Gastrocnemius medialis (tissue), 4 donors: ENCODE results near the gene BMX. TPM values are rescaled to one million over a fixed set of nuclear protein-coding genes. Genes with fewer than 3 reads are reported as not detected.

ENCODE experiments used
- ATAC-seq, 2 donors: fragments of 150-250 bp; one replicate each; pipeline ENCODE4 v1.9.1; 2016
- DNase-seq, 2 donors: peaks; one replicate each; pipeline ENCODE4 v3.0.0-alpha.2; 2019
- H3K27ac ChIP-seq, 4 donors: fragments of 200-600 bp; sonication (generic); 1 replicate in 1 of 4; 2 replicates in 3 of 4; pipeline ENCODE4 v1.5.1; 2016 to 2018; ENCODE audit warnings: mild to moderate bottlenecking in 2 of 4, moderate library complexity in 1 of 4
- H3K27me3 ChIP-seq, 3 donors: fragments of 200-600 bp; sonication (generic) in 2 of 3; 1 replicate in 1 of 3; 2 replicates in 2 of 3; pipeline versions ENCODE4 v1.5.1 to v1.6.0; 2016 to 2019; ENCODE audit warnings: mild to moderate bottlenecking in 1 of 3, moderate library complexity in 1 of 3
- H3K36me3 ChIP-seq, 2 donors: fragments of 200-600 bp; sonication (generic) in 1 of 2; one replicate each; pipeline ENCODE4 v1.5.1; 2017 to 2018
- H3K4me1 ChIP-seq, 2 donors: fragments of 200-600 bp; sonication (generic) in 1 of 2; one replicate each; pipeline ENCODE4 v1.5.1; 2016 to 2017; ENCODE audit warnings: mild to moderate bottlenecking in 2 of 2
- H3K4me3 ChIP-seq, 4 donors: fragments of 200-600 bp; sonication (generic) in 3 of 4; 1 replicate in 1 of 4; 2 replicates in 3 of 4; pipeline ENCODE4 v1.5.1; 2016 to 2019; ENCODE audit warnings: mild to moderate bottlenecking in 2 of 4
- H3K9me3 ChIP-seq, 3 donors: fragments of 200-600 bp; sonication (generic) in 2 of 3; 1 replicate in 1 of 3; 2 replicates in 2 of 3; pipeline ENCODE4 v1.5.1; 2016 to 2019
- CTCF ChIP-seq, 5 experiments: fragments of 450-650 bp in 3 of 5; fragments of 200-600 bp in 2 of 5; sonication (generic) in 2 of 5; IDR thresholded peaks in 4 of 5; conservative IDR thresholded peaks in 1 of 5; 1 replicate in 4 of 5; 2 replicates in 1 of 5; pipeline ENCODE4 v1.5.1; 2016 to 2019; ENCODE audit warnings: antibody characterized with exemption in 5 of 5, mild to moderate bottlenecking in 3 of 5, moderate library complexity in 3 of 5
- POLR2A ChIP-seq, 2 donors: fragments of 450-650 bp; IDR thresholded peaks; one replicate each; pipeline ENCODE4 v1.6.1; 2017; ENCODE audit warnings: antibody characterized with exemption in 2 of 2, mild to moderate bottlenecking in 2 of 2, moderate library complexity in 2 of 2
- in situ Hi-C, 4 donors: fragments of 200-750 bp; cut with MboI; loops; one replicate each; pipeline versions ENCODE4 v1.15.0 to v1.8.0; 2017; ENCODE audit warnings: low sequenced_read_pairs in 4 of 4
- intact Hi-C: fragments of 100-400 bp; cut with DNase I; formaldehyde crosslinking; loops from one replicate; pipeline ENCODE4 v1.15.1; 2023; ENCODE audit warnings: low total_unique reads
- total RNA-seq, 4 donors: library from RNA; depleted of rRNA; stranded (reverse); fragments of >200 nt; gene quantifications; one replicate each; pipeline versions ENCODE4 v1.1.0 to v1.2.3, GENCODE V29; 2016

The BMX gene
- total RNA-seq, 4 donors from 2014 or later = 0.40 to 2.4 (median 0.82) TPM

- no peaks in the 10 kb centered on the region for H3K36me3 ChIP-seq
- no peaks in the 10 kb centered on the region for H3K27me3 ChIP-seq
- in situ Hi-C loops = loop anchor here in 2 of 4 donors (5.0 to 10.0 kb wide), 3 partner anchors 101 to 119 kb away; no protein-coding TSS in a partner anchor
- no peak for DNase-seq
- H3K4me3 ChIP-seq = no peak overlapping the region
- intact Hi-C loops = loop anchor here (5.0 kb wide), 1 partner anchor 169 kb away; no protein-coding TSS in a partner anchor
- H3K9me3 ChIP-seq = no peaks in the 10 kb centered on the region
- ATAC-seq = no peak
- no peak for TF ChIP-seq CTCF (IDR thresholded peaks at IDR 0.05 in 4 of 5, conservative IDR thresholded peaks at IDR 0.05 in 1 of 5)
- no peak for TF ChIP-seq POLR2A (IDR thresholded peaks at IDR 0.05)
- H3K27ac ChIP-seq = peak overlapping the region; percentile 50 to 63 (median 52)
- peaks cover 0 to 11% of the 10 kb centered on the region in 2 donors for H3K4me1 ChIP-seq
Observed at GRCh38 chrX:15465896-15466651, 34.5 kb upstream of the BMX start.

DNA sequence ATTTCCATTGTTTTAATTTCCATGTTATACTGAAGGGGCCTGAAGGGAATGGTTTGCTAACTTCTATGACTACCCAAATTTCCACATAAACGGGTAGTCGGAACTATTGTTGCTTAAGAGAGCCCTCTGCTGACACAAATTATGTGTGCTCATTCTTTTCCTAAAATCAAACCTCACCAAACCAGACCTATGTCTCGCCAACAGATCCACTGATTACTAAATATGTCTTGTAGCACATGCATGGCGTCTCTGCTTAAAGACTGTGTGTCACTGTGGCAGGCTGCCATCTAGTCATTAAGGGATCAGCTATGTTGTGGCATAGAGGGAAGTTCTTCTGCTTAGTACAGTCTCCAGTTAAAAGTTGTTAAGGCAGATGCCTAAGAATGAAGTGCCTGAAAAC, 32.6 kb upstream of the BMX start:
- Histone ChIP-seq H3K36me3 (no peaks in the 10 kb centered on the region), H3K4me1 (peaks cover 14% of the 10 kb centered on the region in 2 donors), H3K4me3 (no peak overlapping the region), H3K27ac (peak overlapping the region; percentile 46 to 63 (median 54)), H3K9me3 (no peaks in the 10 kb centered on the region), H3K27me3 (peaks cover 0 to 2% (median 0%) of the 10 kb centered on the region in 3 donors)
- peak; percentile 75 to 80 for ATAC-seq
- peak; percentile 18 to 28 for DNase-seq
- TF ChIP-seq POLR2A (IDR thresholded peaks at IDR 0.05) = no peak
- peak in 3 of 5 experiments; percentile 10 to 24 (median 19) for TF ChIP-seq CTCF (IDR thresholded peaks at IDR 0.05 in 4 of 5, conservative IDR thresholded peaks at IDR 0.05 in 1 of 5)
- in situ Hi-C loops = loop anchor here in 2 of 4 donors (5.0 to 10.0 kb wide), 3 partner anchors 99 to 121 kb away; no protein-coding TSS in a partner anchor
- intact Hi-C loops = loop anchor here (5.0 kb wide), 1 partner anchor 171 kb away; no protein-coding TSS in a partner anchor

GRCh38 chrX:15469613-15470012, 31.0 kb upstream of the BMX start:
- in situ Hi-C loops = loop anchor here in 2 of 4 donors (5.0 to 10.0 kb wide), 4 partner anchors 95 to 122 kb away; no protein-coding TSS in a partner anchor

GRCh38 chrX:15471028-15471427, 29.6 kb upstream of the BMX start:
- ATAC-seq = peak; percentile 70 to 94
- peak; percentile 45 to 51 for DNase-seq
- TF ChIP-seq CTCF (IDR thresholded peaks at IDR 0.05 in 4 of 5, conservative IDR thresholded peaks at IDR 0.05 in 1 of 5) (peak; percentile 34 to 74 (median 68)), POLR2A (IDR thresholded peaks at IDR 0.05) (no peak)
- Histone ChIP-seq H3K27ac (peak overlapping the region; percentile 34 to 70 (median 44)), H3K4me1 (peaks cover 12 to 14% of the 10 kb centered on the region in 2 donors), H3K27me3 (peaks cover 0 to 2% (median 0%) of the 10 kb centered on the region in 3 donors), H3K36me3 (no peaks in the 10 kb centered on the region), H3K4me3 (no peak overlapping the region), H3K9me3 (no peaks in the 10 kb centered on the region)
- in situ Hi-C loops (loop anchor here in 1 of 4 donors (10.0 kb wide), 1 partner anchor 94 kb away; no protein-coding TSS in a partner anchor), intact Hi-C loops (loop anchor here (1.0 to 10.0 kb wide), 3 partner anchors 22 to 1746 kb away; partner anchors contain the start of gene PIR)

More at GRCh38 chrX:15469613-15470012, 31.0 kb upstream of the BMX start:
- H3K4me3 ChIP-seq = no peak overlapping the region
- H3K27ac ChIP-seq = peak overlapping the region in 1 of 4 donors; percentile 63
- DNase-seq (no peak), ATAC-seq (no peak)
- H3K9me3 ChIP-seq = no peaks in the 10 kb centered on the region
- peaks cover 14% of the 10 kb centered on the region in 2 donors for H3K4me1 ChIP-seq
- TF ChIP-seq POLR2A (IDR thresholded peaks at IDR 0.05) = no peak
- no peak for TF ChIP-seq CTCF (IDR thresholded peaks at IDR 0.05 in 4 of 5, conservative IDR thresholded peaks at IDR 0.05 in 1 of 5)
- no peaks in the 10 kb centered on the region for H3K36me3 ChIP-seq
- intact Hi-C loops = loop anchor here (2.0 to 10.0 kb wide), 3 partner anchors 23 to 1745 kb away; partner anchors contain the start of gene PIR
- H3K27me3 ChIP-seq = peaks cover 0 to 2% (median 0%) of the 10 kb centered on the region in 3 donors
